Measurements from ENCODE around the gene RPL18A. TPM values are rescaled to one million over a fixed set of nuclear protein-coding genes. Genes with fewer than 3 reads are reported as not detected.

Gene RPL18A
- total and polyA plus RNA-seq, 2 of the 13 experiments (the other 11 are each of a cell fraction or from before 2014, with no cell fraction given): 1,471 to 2,004 TPM

GRCh38 chr19:17859533-17860330, at the start of gene RPL18A (continued):
- TF ChIP-seq SMAD3 (CRISPR knock-in tag; IDR thresholded peaks at IDR 0.05) (no peak; the same call in 1 of the 2 replicates), ZMYM3 (CRISPR knock-in tag; IDR thresholded peaks at IDR 0.05) (no peak), NFYB (CRISPR knock-in tag; IDR thresholded peaks at IDR 0.05) (peak; percentile 98), ARHGAP35 (CRISPR knock-in tag; IDR thresholded peaks at IDR 0.05; ENCODE audit: borderline replicate concordance) (0 out of 2 replicates have a peak, but pooled peaks have one; percentile 26), HDAC1 (CRISPR knock-in tag; IDR thresholded peaks at IDR 0.05) (peak; percentile 77), ZXDC (CRISPR knock-in tag; IDR thresholded peaks at IDR 0.05) (peak; percentile 41; the same call in 1 of the 2 replicates), ZMYM2 (CRISPR knock-in tag; IDR thresholded peaks at IDR 0.05) (no peak), SRF (IDR thresholded peaks at IDR 0.05; ENCODE audit: low read depth, low read length) (no peak), HHEX (CRISPR knock-in tag; IDR thresholded peaks at IDR 0.05) (0 out of 2 replicates have a peak, but pooled peaks have one; percentile 20), ATM (IDR thresholded peaks at IDR 0.05; ENCODE audit: borderline replicate concordance) (no peak), ZNF234 (CRISPR knock-in tag; conservative IDR thresholded peaks at IDR 0.05) (no peak), ZNF383 (CRISPR knock-in tag; IDR thresholded peaks at IDR 0.05; ENCODE audit: borderline replicate concordance) (no peak), MYC (CRISPR knock-in tag; IDR thresholded peaks at IDR 0.05; ENCODE audit: borderline replicate concordance) (peak; percentile 98), U2AF1 (optimal IDR thresholded peaks at IDR 0.05; ENCODE audit: low read depth, low read length) (no peak)
- TF ChIP-seq, protein P1, sequence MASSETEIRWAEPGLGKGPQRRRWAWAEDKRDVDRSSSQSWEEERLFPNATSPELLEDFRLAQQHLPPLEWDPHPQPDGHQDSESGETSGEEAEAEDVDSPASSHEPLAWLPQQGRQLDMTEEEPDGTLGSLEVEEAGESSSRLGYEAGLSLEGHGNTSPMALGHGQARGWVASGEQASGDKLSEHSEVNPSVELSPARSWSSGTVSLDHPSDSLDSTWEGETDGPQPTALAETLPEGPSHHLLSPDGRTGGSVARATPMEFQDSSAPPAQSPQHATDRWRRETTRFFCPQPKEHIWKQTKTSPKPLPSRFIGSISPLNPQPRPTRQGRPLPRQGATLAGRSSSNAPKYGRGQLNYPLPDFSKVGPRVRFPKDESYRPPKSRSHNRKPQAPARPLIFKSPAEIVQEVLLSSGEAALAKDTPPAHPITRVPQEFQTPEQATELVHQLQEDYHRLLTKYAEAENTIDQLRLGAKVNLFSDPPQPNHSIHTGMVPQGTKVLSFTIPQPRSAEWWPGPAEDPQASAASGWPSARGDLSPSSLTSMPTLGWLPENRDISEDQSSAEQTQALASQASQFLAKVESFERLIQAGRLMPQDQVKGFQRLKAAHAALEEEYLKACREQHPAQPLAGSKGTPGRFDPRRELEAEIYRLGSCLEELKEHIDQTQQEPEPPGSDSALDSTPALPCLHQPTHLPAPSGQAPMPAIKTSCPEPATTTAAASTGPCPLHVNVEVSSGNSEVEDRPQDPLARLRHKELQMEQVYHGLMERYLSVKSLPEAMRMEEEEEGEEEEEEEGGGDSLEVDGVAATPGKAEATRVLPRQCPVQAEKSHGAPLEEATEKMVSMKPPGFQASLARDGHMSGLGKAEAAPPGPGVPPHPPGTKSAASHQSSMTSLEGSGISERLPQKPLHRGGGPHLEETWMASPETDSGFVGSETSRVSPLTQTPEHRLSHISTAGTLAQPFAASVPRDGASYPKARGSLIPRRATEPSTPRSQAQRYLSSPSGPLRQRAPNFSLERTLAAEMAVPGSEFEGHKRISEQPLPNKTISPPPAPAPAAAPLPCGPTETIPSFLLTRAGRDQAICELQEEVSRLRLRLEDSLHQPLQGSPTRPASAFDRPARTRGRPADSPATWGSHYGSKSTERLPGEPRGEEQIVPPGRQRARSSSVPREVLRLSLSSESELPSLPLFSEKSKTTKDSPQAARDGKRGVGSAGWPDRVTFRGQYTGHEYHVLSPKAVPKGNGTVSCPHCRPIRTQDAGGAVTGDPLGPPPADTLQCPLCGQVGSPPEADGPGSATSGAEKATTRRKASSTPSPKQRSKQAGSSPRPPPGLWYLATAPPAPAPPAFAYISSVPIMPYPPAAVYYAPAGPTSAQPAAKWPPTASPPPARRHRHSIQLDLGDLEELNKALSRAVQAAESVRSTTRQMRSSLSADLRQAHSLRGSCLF (CRISPR knock-in tag; IDR thresholded peaks at IDR 0.05; ENCODE audit: borderline replicate concordance): no peak
- TF ChIP-seq, protein P2, sequence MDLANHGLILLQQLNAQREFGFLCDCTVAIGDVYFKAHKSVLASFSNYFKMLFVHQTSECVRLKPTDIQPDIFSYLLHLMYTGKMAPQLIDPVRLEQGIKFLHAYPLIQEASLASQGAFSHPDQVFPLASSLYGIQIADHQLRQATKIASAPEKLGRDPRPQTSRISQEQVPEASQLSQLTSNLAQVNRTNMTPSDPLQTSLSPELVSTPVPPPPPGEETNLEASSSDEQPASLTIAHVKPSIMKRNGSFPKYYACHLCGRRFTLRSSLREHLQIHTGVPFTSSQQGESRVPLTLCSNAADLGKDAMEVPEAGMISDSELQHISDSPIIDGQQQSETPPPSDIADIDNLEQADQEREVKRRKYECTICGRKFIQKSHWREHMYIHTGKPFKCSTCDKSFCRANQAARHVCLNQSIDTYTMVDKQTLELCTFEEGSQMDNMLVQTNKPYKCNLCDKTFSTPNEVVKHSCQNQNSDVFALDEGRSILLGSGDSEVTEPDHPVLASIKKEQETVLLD (CRISPR knock-in tag; IDR thresholded peaks at IDR 0.05; ENCODE audit: low read depth): no peak
- TF ChIP-seq, protein P3, sequence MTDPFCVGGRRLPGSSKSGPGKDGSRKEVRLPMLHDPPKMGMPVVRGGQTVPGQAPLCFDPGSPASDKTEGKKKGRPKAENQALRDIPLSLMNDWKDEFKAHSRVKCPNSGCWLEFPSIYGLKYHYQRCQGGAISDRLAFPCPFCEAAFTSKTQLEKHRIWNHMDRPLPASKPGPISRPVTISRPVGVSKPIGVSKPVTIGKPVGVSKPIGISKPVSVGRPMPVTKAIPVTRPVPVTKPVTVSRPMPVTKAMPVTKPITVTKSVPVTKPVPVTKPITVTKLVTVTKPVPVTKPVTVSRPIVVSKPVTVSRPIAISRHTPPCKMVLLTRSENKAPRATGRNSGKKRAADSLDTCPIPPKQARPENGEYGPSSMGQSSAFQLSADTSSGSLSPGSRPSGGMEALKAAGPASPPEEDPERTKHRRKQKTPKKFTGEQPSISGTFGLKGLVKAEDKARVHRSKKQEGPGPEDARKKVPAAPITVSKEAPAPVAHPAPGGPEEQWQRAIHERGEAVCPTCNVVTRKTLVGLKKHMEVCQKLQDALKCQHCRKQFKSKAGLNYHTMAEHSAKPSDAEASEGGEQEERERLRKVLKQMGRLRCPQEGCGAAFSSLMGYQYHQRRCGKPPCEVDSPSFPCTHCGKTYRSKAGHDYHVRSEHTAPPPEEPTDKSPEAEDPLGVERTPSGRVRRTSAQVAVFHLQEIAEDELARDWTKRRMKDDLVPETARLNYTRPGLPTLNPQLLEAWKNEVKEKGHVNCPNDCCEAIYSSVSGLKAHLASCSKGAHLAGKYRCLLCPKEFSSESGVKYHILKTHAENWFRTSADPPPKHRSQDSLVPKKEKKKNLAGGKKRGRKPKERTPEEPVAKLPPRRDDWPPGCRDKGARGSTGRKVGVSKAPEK (CRISPR knock-in tag; IDR thresholded peaks at IDR 0.05; ENCODE audit: borderline replicate concordance): no peak

Measured in HepG2 (cell line).